HCT116 (cell line): Measurements from ENCODE around the gene MGST3. TPM values are rescaled to one million over a fixed set of nuclear protein-coding genes. Genes with fewer than 3 reads are reported as not detected.

Experiments used
- ATAC-seq: fragments of 200-7000 bp; cut with Tn5 transposase; 2 replicates; pipeline ENCODE4 v1.9.1; 2020; ENCODE audit warnings: mild to moderate bottlenecking, moderate library complexity
- BruUV-seq: library from RNA; stranded (reverse); fragments of 400-500 nt; replicated peaks from 2 replicates; lab custom pipeline; 2021; lab: Mats Ljungman, UMichigan
- CTCF ChIA-PET: fragments of 300-600 bp; sonication (Branson Sonifier 250); formaldehyde crosslinking; loops from one replicate; lab custom pipeline; 2021; ENCODE audit warnings: antibody characterized with exemption; lab: Charles Lee
- POLR2A ChIA-PET: fragments of 300-600, 350-600 bp; sonication (Branson Sonifier 250); formaldehyde crosslinking; loops from one replicate; lab custom pipeline; 2021; ENCODE audit warnings: antibody characterized with exemption; lab: Charles Lee
- RAD21 ChIA-PET, 2 experiments: fragments of 300-600 bp; sonication (Branson Sonifier 250); formaldehyde crosslinking; loops; one replicate each; lab custom pipeline; 2023; ENCODE audit warnings: low total read pairs in 2 of 2; ENCODE audit not compliant: uncharacterized antibody in 2 of 2, unreplicated experiment in 2 of 2, low non-redundant PET in 1 of 2; lab: Charles Lee
- DNase-seq: peaks from one replicate; pipeline ENCODE4 v3.0.0-alpha.2; 2010; ENCODE audit warnings: low read depth, low spot score
- H2AFZ ChIP-seq: fragments of 200-600 bp; shearing (Covaris generic), sonication (generic); 2 replicates; pipeline ENCODE4 v1.6.1; 2017; ENCODE audit warnings: low read depth, mixed run types, mixed read lengths, antibody characterized with exemption, low read length; ENCODE audit not compliant: poor library complexity, severe bottlenecking
- H3K27ac ChIP-seq: 2 replicates; pipeline ENCODE4 v1.5.1; 2012; ENCODE audit warnings: low read depth, low read length
- H3K27me3 ChIP-seq: fragments of 200-600 bp; sonication (generic); 2 replicates; pipeline ENCODE4 v1.6.1; 2016; ENCODE audit warnings: mixed run types, low read length, mixed read lengths; ENCODE audit not compliant: insufficient read depth
- H3K36me3 ChIP-seq, 2 experiments: fragments of 200-500 bp in 1 of 2; fragments of 200-600 bp in 1 of 2; sonication (Bioruptor generic) in 1 of 2; sonication (generic) in 1 of 2; 2 replicates each; pipeline versions ENCODE4 v1.5.1 to v1.6.1; 2014 to 2016; ENCODE audit warnings: low read length in 2 of 2, inconsistent platforms in 1 of 2, mixed read lengths in 1 of 2, mixed run types in 1 of 2; ENCODE audit not compliant: insufficient read depth in 2 of 2, control insufficient read depth in 1 of 2
- H3K4me1 ChIP-seq, 2 experiments: fragments of 200-600 bp in 1 of 2; sonication (generic) in 1 of 2; 2 replicates each; pipeline versions ENCODE4 v1.5.1 to v1.6.1; 2012 to 2017; ENCODE audit warnings: low read length in 2 of 2, inconsistent platforms in 1 of 2, mild to moderate bottlenecking in 1 of 2, mixed read lengths in 1 of 2, mixed run types in 1 of 2, moderate library complexity in 1 of 2; ENCODE audit not compliant: insufficient read depth in 2 of 2, control insufficient read depth in 1 of 2
- H3K4me2 ChIP-seq: fragments of 200-600 bp; sonication (generic); 2 replicates; pipeline ENCODE4 v1.6.1; 2017; ENCODE audit warnings: mixed run types, low read length, mixed read lengths
- H3K4me3 ChIP-seq, 2 experiments: fragments of 200-600 bp in 1 of 2; sonication (generic) in 1 of 2; replicated peaks in 1 of 2; 2 replicates each; pipeline ENCODE4 v1.5.1; 2011 to 2016; ENCODE audit warnings: low read length in 2 of 2, control low read depth in 1 of 2, low read depth in 1 of 2, mild to moderate bottlenecking in 1 of 2, mixed read lengths in 1 of 2, mixed run types in 1 of 2
- H3K79me2 ChIP-seq: fragments of 200-600 bp; sonication (generic); 2 replicates; pipeline ENCODE4 v1.6.1; 2017; ENCODE audit warnings: mild to moderate bottlenecking, mixed run types, low read length, moderate library complexity, mixed read lengths; ENCODE audit not compliant: insufficient read depth
- H3K9ac ChIP-seq: fragments of 200-600 bp; sonication (generic); 2 replicates; pipeline ENCODE4 v1.6.1; 2016; ENCODE audit warnings: low read length, mixed read lengths
- H3K9me2 ChIP-seq: fragments of 200-600 bp; sonication (generic), shearing (Covaris generic); 2 replicates; pipeline ENCODE4 v1.6.1; 2017; ENCODE audit warnings: mixed run types, mild to moderate bottlenecking, moderate library complexity; ENCODE audit not compliant: insufficient read depth
- H3K9me3 ChIP-seq, 2 experiments: fragments of 200-500 bp in 1 of 2; fragments of 200-600 bp in 1 of 2; sonication (Bioruptor generic) in 1 of 2; sonication (generic) in 1 of 2; 2 replicates each; pipeline ENCODE4 v1.6.1; 2014 to 2017; ENCODE audit warnings: low read length in 2 of 2, mixed read lengths in 2 of 2, inconsistent platforms in 1 of 2, low read depth in 1 of 2, mild to moderate bottlenecking in 1 of 2, mixed run types in 1 of 2, moderate library complexity in 1 of 2; ENCODE audit not compliant: control insufficient read depth in 1 of 2, insufficient read depth in 1 of 2
- H4K20me1 ChIP-seq: fragments of 200-600 bp; sonication (generic), shearing (Covaris generic); 2 replicates; pipeline ENCODE4 v1.6.1; 2017; ENCODE audit warnings: mixed run types, mild to moderate bottlenecking, moderate library complexity; ENCODE audit not compliant: insufficient read depth
- EZH2 ChIP-seq: fragments of 200-600 bp; sonication (generic); IDR thresholded peaks from 2 replicates; pipeline ENCODE4 v1.6.1; 2017; ENCODE audit warnings: antibody characterized with exemption, mixed run types
- EZH2phosphoT487 ChIP-seq: fragments of 200-600 bp; IDR thresholded peaks from 2 replicates; pipeline ENCODE4 v1.6.1; 2018; ENCODE audit warnings: antibody characterized with exemption, borderline replicate concordance
- FOSL1 ChIP-seq: IDR thresholded peaks from 2 replicates; pipeline ENCODE4 v1.6.1; 2012; ENCODE audit warnings: low read depth
- POLR2AphosphoS5 ChIP-seq: IDR thresholded peaks from 2 replicates; pipeline ENCODE4 v1.6.1; 2011; ENCODE audit warnings: mild to moderate bottlenecking, low read depth, low read length, moderate library complexity
- SIN3A ChIP-seq: IDR thresholded peaks from 2 replicates; pipeline ENCODE4 v1.6.1; 2012; ENCODE audit warnings: low read depth
- SRF ChIP-seq: IDR thresholded peaks from 2 replicates; pipeline ENCODE4 v1.6.1; 2012; ENCODE audit warnings: low read depth
- YY1 ChIP-seq: IDR thresholded peaks from 2 replicates; pipeline ENCODE4 v1.6.1; 2011; ENCODE audit warnings: low read length, low read depth, moderate library complexity, mild to moderate bottlenecking; ENCODE audit not compliant: insufficient replicate concordance; ENCODE audit errors: extremely low read depth
- ZFX ChIP-seq: fragments of 450-650 bp; IDR thresholded peaks from 2 replicates; pipeline ENCODE4 v1.6.1; 2017
- intact Hi-C: fragments of 100-400 bp; cut with micrococcal nuclease; formaldehyde crosslinking; loops from 2 replicates; pipeline ENCODE4 v1.10.0; 2022
- total RNA-seq: library from RNA; stranded (reverse); gene quantifications from one replicate; pipeline ENCODE4 v1.2.1, GENCODE V29; 2021; ENCODE audit not compliant: unreplicated experiment
- TF ChIP-seq, protein P1 (sequence below), 3 experiments: fragments of 200-600 bp in 1 of 3; sonication (generic) in 1 of 3; IDR thresholded peaks in 2 of 3; conservative IDR thresholded peaks in 1 of 3; 2 replicates each; pipeline ENCODE4 v1.5.1; 2012 to 2017; ENCODE audit warnings: low read depth in 2 of 3, low read length in 2 of 3, antibody characterized with exemption in 1 of 3, borderline replicate concordance in 1 of 3, control low read depth in 1 of 3, mild to moderate bottlenecking in 1 of 3, mixed read lengths in 1 of 3, mixed run types in 1 of 3, moderate library complexity in 1 of 3; ENCODE audit not compliant: insufficient read depth in 1 of 3

MGST3 gene
- total RNA-seq, 1 experiment from 2014 or later, result 93.7 TPM

DNA sequence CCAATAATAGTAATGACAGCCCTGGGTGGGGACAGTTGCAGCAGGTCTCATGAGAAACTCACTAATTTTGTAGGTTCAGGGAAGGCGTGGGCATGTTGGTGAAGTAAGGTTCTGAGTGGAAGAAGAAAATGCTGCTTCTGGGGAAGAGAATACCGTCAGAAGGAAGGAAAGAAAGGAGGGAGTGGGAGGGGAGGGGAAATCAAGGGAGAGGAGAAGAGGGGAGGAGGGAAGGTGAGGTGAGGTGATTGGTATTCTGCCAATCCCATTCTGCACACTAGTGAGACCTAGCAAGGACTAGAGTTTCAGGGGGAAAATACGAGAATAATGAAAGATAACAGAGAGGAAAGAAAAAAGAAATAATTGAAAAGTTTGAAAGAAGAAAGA, 32.4 kb upstream of the MGST3 start (continued):
- TF ChIP-seq, protein P1, sequence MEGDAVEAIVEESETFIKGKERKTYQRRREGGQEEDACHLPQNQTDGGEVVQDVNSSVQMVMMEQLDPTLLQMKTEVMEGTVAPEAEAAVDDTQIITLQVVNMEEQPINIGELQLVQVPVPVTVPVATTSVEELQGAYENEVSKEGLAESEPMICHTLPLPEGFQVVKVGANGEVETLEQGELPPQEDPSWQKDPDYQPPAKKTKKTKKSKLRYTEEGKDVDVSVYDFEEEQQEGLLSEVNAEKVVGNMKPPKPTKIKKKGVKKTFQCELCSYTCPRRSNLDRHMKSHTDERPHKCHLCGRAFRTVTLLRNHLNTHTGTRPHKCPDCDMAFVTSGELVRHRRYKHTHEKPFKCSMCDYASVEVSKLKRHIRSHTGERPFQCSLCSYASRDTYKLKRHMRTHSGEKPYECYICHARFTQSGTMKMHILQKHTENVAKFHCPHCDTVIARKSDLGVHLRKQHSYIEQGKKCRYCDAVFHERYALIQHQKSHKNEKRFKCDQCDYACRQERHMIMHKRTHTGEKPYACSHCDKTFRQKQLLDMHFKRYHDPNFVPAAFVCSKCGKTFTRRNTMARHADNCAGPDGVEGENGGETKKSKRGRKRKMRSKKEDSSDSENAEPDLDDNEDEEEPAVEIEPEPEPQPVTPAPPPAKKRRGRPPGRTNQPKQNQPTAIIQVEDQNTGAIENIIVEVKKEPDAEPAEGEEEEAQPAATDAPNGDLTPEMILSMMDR (IDR thresholded peaks at IDR 0.05 in 2 of 3, conservative IDR thresholded peaks at IDR 0.05 in 1 of 3; ENCODE audit: borderline replicate concordance in 1 of 3, insufficient read depth in 1 of 3, low read depth in 2 of 3, low read length in 2 of 3), result no peak
- no peak for TF ChIP-seq FOSL1
- TF ChIP-seq SRF, result no peak
- no peak for TF ChIP-seq ZFX
- TF ChIP-seq EZH2, result no peak
- no peak for TF ChIP-seq YY1
- no peak for TF ChIP-seq SIN3A
- no peak for TF ChIP-seq POLR2AphosphoS5
- TF ChIP-seq EZH2phosphoT487, result no peak
- TF ChIP-seq, all 23 proteins: peak for 0

DNA sequence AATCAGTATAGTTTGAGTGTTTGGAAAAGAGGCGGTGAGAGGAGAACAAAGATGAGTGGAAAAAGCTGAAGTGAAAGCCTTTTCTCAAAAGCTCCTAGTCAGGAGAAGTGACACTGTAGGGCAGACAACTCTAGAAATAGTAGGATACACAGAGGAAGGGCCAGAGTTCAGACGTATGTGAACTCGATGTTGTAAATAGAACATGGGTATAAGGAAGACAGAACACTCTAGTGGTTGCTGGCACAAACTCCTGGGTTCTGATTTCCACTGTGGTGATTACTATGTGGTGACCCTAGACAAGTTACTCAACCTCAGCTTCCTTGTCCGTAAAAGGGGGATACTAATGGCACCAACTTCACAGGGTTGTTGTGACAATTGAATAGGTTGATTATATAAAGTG, 30.2 kb upstream of the MGST3 start:
- Histone ChIP-seq H3K27ac (no peak overlapping the region), H3K4me2 (no peak overlapping the region), H3K27me3 (no peaks in the 10 kb centered on the region), H4K20me1 (no peaks in the 10 kb centered on the region), H3K79me2 (no peaks in the 10 kb centered on the region), H3K9me3 (no peaks in the 10 kb centered on the region), H3K9ac (no peak overlapping the region), H3K4me3 (no peak overlapping the region), H3K36me3 (no peaks in the 10 kb centered on the region), H3K4me1 (peaks cover 12 to 23% of the 10 kb centered on the region in 2 experiments), H3K9me2 (no peaks in the 10 kb centered on the region), H2AFZ (peak overlapping the region; percentile 94)
- RAD21 ChIA-PET, result no interaction called here
- no peak for DNase-seq
- CTCF ChIA-PET, result interaction anchor here (0.7 to 2.0 kb wide), 4 partner anchors 97 to 324 kb away, joined by 3 to 25 read pairs (median 5); partner anchors contain the start of gene ALDH9A1
- POLR2A ChIA-PET, result no interaction called here
- no TSS peak for BruUV-seq
- ATAC-seq, result no peak
- intact Hi-C loops, result loop anchor here (1.0 to 5.0 kb wide), 4 partner anchors 30 to 314 kb away; partner anchors contain the start of genes ALDH9A1, MGST3 and TMCO1
- no peak for TF ChIP-seq YY1
